KMS-11 (cell line): ENCODE data around the gene CPPED1.

Source experiments
- H2AFZ ChIP-seq: fragments of 200-600 bp; sonication (generic); 2 replicates; pipeline ENCODE4 v1.6.1; 2016; ENCODE audit warnings: antibody characterized with exemption, mixed run types, low read depth
- H3K27ac ChIP-seq: fragments of 200-600 bp; sonication (generic); 2 replicates; pipeline ENCODE4 v1.6.1; 2016; ENCODE audit warnings: mild to moderate bottlenecking, mixed run types
- H3K27me3 ChIP-seq: fragments of 200-600 bp; sonication (generic); 2 replicates; pipeline ENCODE4 v1.6.1; 2017; ENCODE audit warnings: mild to moderate bottlenecking, low read depth, mixed run types, moderate library complexity; ENCODE audit not compliant: insufficient read depth
- H3K36me3 ChIP-seq: fragments of 200-600 bp; sonication (generic); 2 replicates; pipeline ENCODE4 v1.6.1; 2017; ENCODE audit warnings: mild to moderate bottlenecking, mixed run types; ENCODE audit not compliant: insufficient read depth
- H3K4me1 ChIP-seq: fragments of 200-600 bp; sonication (generic); 2 replicates; pipeline ENCODE4 v1.6.1; 2016; ENCODE audit warnings: mild to moderate bottlenecking, low read depth, mixed run types; ENCODE audit not compliant: poor library complexity, severe bottlenecking
- H3K4me2 ChIP-seq: fragments of 200-600 bp; sonication (generic); 2 replicates; pipeline ENCODE4 v1.7.0; 2016; ENCODE audit warnings: mild to moderate bottlenecking, mixed run types
- H3K4me3 ChIP-seq: fragments of 200-600 bp; sonication (generic); IDR thresholded peaks from 2 replicates; pipeline ENCODE4 v1.6.1; 2017; ENCODE audit warnings: low read depth, low read length, mixed read lengths; ENCODE audit not compliant: insufficient read depth
- H3K79me2 ChIP-seq: fragments of 200-600 bp; sonication (generic); 2 replicates; pipeline ENCODE4 v1.6.1; 2016; ENCODE audit warnings: low read depth, mixed run types; ENCODE audit not compliant: insufficient read depth
- H3K9ac ChIP-seq: fragments of 200-600 bp; sonication (generic); 2 replicates; pipeline ENCODE4 v1.6.1; 2016; ENCODE audit warnings: mild to moderate bottlenecking, mixed run types
- H4K20me1 ChIP-seq: fragments of 200-600 bp; sonication (generic); 2 replicates; pipeline ENCODE4 v1.6.1; 2016; ENCODE audit warnings: mild to moderate bottlenecking, mixed run types; ENCODE audit not compliant: insufficient read depth
- CTCF ChIP-seq: fragments of 200-600 bp; sonication (generic); conservative IDR thresholded peaks from 2 replicates; pipeline ENCODE4 v1.6.1; 2017; ENCODE audit warnings: low read depth, mild to moderate bottlenecking, antibody characterized with exemption, low read length, moderate library complexity, mixed read lengths

Gene CPPED1

GRCh38 chr16:12611916-12612597 lies 191.6 kb downstream of the CPPED1 start:
- Histone ChIP-seq H3K27me3 (no peaks in the 10 kb centered on the region), H2AFZ (no peak overlapping the region), H3K79me2 (no peaks in the 10 kb centered on the region), H3K27ac (no peak overlapping the region), H3K36me3 (no peaks in the 10 kb centered on the region), H4K20me1 (no peaks in the 10 kb centered on the region), H3K4me2 (no peak overlapping the region), H3K4me1 (no peaks in the 10 kb centered on the region), H3K4me3 (no peak overlapping the region), H3K9ac (no peak overlapping the region)
- TF ChIP-seq CTCF, result no peak

- no peak overlapping the region for H2AFZ ChIP-seq
- H3K36me3 ChIP-seq, result no peaks in the 10 kb centered on the region
- H4K20me1 ChIP-seq, result no peaks in the 10 kb centered on the region
- H3K79me2 ChIP-seq, result no peaks in the 10 kb centered on the region
- no peak overlapping the region for H3K27ac ChIP-seq
- no peak for TF ChIP-seq CTCF
- no peak overlapping the region for H3K4me3 ChIP-seq
- H3K4me1 ChIP-seq, result no peaks in the 10 kb centered on the region
- H3K9ac ChIP-seq, result no peak overlapping the region
- no peaks in the 10 kb centered on the region for H3K27me3 ChIP-seq
- H3K4me2 ChIP-seq, result no peak overlapping the region
Observed at GRCh38 chr16:12611006-12611477, 192.6 kb downstream of the CPPED1 start.

GRCh38 chr16:12609937-12610699 lies 193.6 kb downstream of the CPPED1 start:
- no peaks in the 10 kb centered on the region for H4K20me1 ChIP-seq
- no peak overlapping the region for H3K9ac ChIP-seq
- no peaks in the 10 kb centered on the region for H3K36me3 ChIP-seq
- TF ChIP-seq CTCF, result no peak
- no peak overlapping the region for H2AFZ ChIP-seq
- no peak overlapping the region for H3K4me2 ChIP-seq
- H3K27ac ChIP-seq, result no peak overlapping the region
- H3K4me1 ChIP-seq, result no peaks in the 10 kb centered on the region
- H3K27me3 ChIP-seq, result no peaks in the 10 kb centered on the region
- no peak overlapping the region for H3K4me3 ChIP-seq
- H3K79me2 ChIP-seq, result no peaks in the 10 kb centered on the region
